Neural crest cell (in vitro differentiated cells): ENCODE data around the gene TIRAP. TPM values are rescaled to one million over a fixed set of nuclear protein-coding genes. Genes with fewer than 3 reads are reported as not detected.

Experiments used
- DNase-seq: peaks from one replicate; pipeline ENCODE4 v3.0.0; 2021; ENCODE audit warnings: low read depth, mixed read lengths, low spot score
- H3K27ac Mint-ChIP-seq: one replicate; pipeline ENCODE4 v1.8.0; 2021; ENCODE audit warnings: mild to moderate bottlenecking, mixed read lengths; ENCODE audit not compliant: unreplicated experiment
- H3K27me3 Mint-ChIP-seq: 2 replicates; pipeline ENCODE4 v1.8.0; 2021; ENCODE audit warnings: low read depth, mild to moderate bottlenecking, mixed read lengths
- H3K36me3 Mint-ChIP-seq: 2 replicates; pipeline ENCODE4 v1.8.0; 2021; ENCODE audit warnings: low read depth, mild to moderate bottlenecking, mixed read lengths
- H3K4me1 Mint-ChIP-seq: 2 replicates; pipeline ENCODE4 v1.8.0; 2021; ENCODE audit warnings: mixed read lengths
- H3K4me3 Mint-ChIP-seq: one replicate; pipeline ENCODE4 v1.8.0; 2021; ENCODE audit warnings: mild to moderate bottlenecking, mixed read lengths
- H3K9me3 Mint-ChIP-seq: 2 replicates; pipeline ENCODE4 v1.8.0; 2021; ENCODE audit warnings: mixed read lengths
- CTCF ChIP-seq: fragments of 200-600 bp; sonication (generic); conservative IDR thresholded peaks from 2 replicates; pipeline ENCODE4 v1.5.0; 2021; ENCODE audit warnings: antibody characterized with exemption, mild to moderate bottlenecking
- total RNA-seq: library from RNA; stranded (reverse); gene quantifications from 2 replicates; pipeline ENCODE4 v1.2.1, GENCODE V29; 2021

TIRAP gene
- total RNA-seq, 1 donor from 2014 or later: 9.7 TPM

- Mint-ChIP-seq H3K36me3 (peaks cover 16% of the 10 kb centered on the region), H3K4me3 (no peak overlapping the region), H3K27ac (peak overlapping the region; percentile 29), H3K9me3 (no peaks in the 10 kb centered on the region), H3K27me3 (no peaks in the 10 kb centered on the region), H3K4me1 (peaks cover 27% of the 10 kb centered on the region)
- no peak for DNase-seq
- no peak for TF ChIP-seq CTCF
Observed at GRCh38 chr11:126317432-126317755, 34.5 kb downstream of the TIRAP start.

- no peak overlapping the region for H3K4me3 Mint-ChIP-seq
- H3K4me1 Mint-ChIP-seq: peaks cover 27% of the 10 kb centered on the region
- no peaks in the 10 kb centered on the region for H3K27me3 Mint-ChIP-seq
- TF ChIP-seq CTCF: no peak
- peak overlapping the region; percentile 29 for H3K27ac Mint-ChIP-seq
- H3K9me3 Mint-ChIP-seq: no peaks in the 10 kb centered on the region
- H3K36me3 Mint-ChIP-seq: peaks cover 16% of the 10 kb centered on the region
- DNase-seq: no peak
Observed at GRCh38 chr11:126317756-126318573, 35.1 kb downstream of the TIRAP start.

GRCh38 chr11:126318574-126319373 lies 35.9 kb downstream of the TIRAP start:
- no peak for TF ChIP-seq CTCF
- H3K4me3 Mint-ChIP-seq: peak overlapping the region; percentile 1
- DNase-seq: no peak
- no peaks in the 10 kb centered on the region for H3K27me3 Mint-ChIP-seq
- H3K9me3 Mint-ChIP-seq: no peaks in the 10 kb centered on the region
- peaks cover 27% of the 10 kb centered on the region for H3K4me1 Mint-ChIP-seq
- H3K27ac Mint-ChIP-seq: peak overlapping the region; percentile 29
- peaks cover 16% of the 10 kb centered on the region for H3K36me3 Mint-ChIP-seq

GRCh38 chr11:126319374-126319740 lies 36.5 kb downstream of the TIRAP start:
- no peak overlapping the region for H3K27ac Mint-ChIP-seq
- no peak overlapping the region for H3K4me3 Mint-ChIP-seq
- H3K27me3 Mint-ChIP-seq: no peaks in the 10 kb centered on the region
- DNase-seq: no peak
- no peak for TF ChIP-seq CTCF
- H3K4me1 Mint-ChIP-seq: peaks cover 27% of the 10 kb centered on the region
- peaks cover 12% of the 10 kb centered on the region for H3K36me3 Mint-ChIP-seq
- no peaks in the 10 kb centered on the region for H3K9me3 Mint-ChIP-seq

- H3K27ac Mint-ChIP-seq: no peak overlapping the region
- no peaks in the 10 kb centered on the region for H3K9me3 Mint-ChIP-seq
- no peak for TF ChIP-seq CTCF
- no peak overlapping the region for H3K4me3 Mint-ChIP-seq
- no peaks in the 10 kb centered on the region for H3K36me3 Mint-ChIP-seq
- no peaks in the 10 kb centered on the region for H3K27me3 Mint-ChIP-seq
- DNase-seq: no peak
- peaks cover 27% of the 10 kb centered on the region for H3K4me1 Mint-ChIP-seq
Observed at GRCh38 chr11:126322996-126323395, 40.1 kb downstream of the TIRAP start.
